Suprapubic skin (tissue), 4 donors: ENCODE measurements around the gene EDAR. TPM values are rescaled to one million over a fixed set of nuclear protein-coding genes. Genes with fewer than 3 reads are reported as not detected.

ENCODE experiments used
- DNase-seq, 2 donors: peaks; one replicate each; pipeline ENCODE4 v3.0.0-alpha.2; 2019; ENCODE audit warnings: low spot score in 2 of 2
- H3K27ac ChIP-seq: fragments of 200-600 bp; sonication (generic); one replicate; pipeline ENCODE4 v1.5.1; 2019
- H3K27me3 ChIP-seq: fragments of 200-600 bp; sonication (generic); one replicate; pipeline ENCODE4 v1.5.1; 2019
- H3K36me3 ChIP-seq: fragments of 200-600 bp; sonication (generic); one replicate; pipeline ENCODE4 v1.5.1; 2019
- H3K4me1 ChIP-seq: fragments of 200-600 bp; sonication (generic); one replicate; pipeline ENCODE4 v1.5.1; 2019
- H3K4me3 ChIP-seq: fragments of 200-600 bp; sonication (generic); one replicate; pipeline ENCODE4 v1.5.1; 2019; ENCODE audit warnings: mild to moderate bottlenecking
- H3K9me3 ChIP-seq: fragments of 200-600 bp; sonication (generic); one replicate; pipeline ENCODE4 v1.5.1; 2019
- EP300 ChIP-seq: sonication (generic); formaldehyde crosslinking; IDR thresholded peaks from one replicate; pipeline ENCODE4 v1.6.1; 2017; ENCODE audit warnings: antibody characterized with exemption
- POLR2A ChIP-seq, 2 donors: fragments of 450-650 bp; IDR thresholded peaks; one replicate each; pipeline ENCODE4 v1.6.1; 2017; ENCODE audit warnings: antibody characterized with exemption in 2 of 2, mild to moderate bottlenecking in 2 of 2, moderate library complexity in 2 of 2
- POLR2AphosphoS5 ChIP-seq, 3 donors: sonication (generic); formaldehyde crosslinking; IDR thresholded peaks; one replicate each; pipeline ENCODE4 v1.6.1; 2017; ENCODE audit warnings: antibody characterized with exemption in 3 of 3
- WGBS: methylation state at CpG from one replicate; pipeline ENCODE4 v1.1.5; 2018; 5-methylcytosine and 5-hydroxymethylcytosine counted together
- total RNA-seq, 4 donors: library from RNA; depleted of rRNA; stranded (reverse); fragments of >200 nt; gene quantifications; one replicate each; pipeline ENCODE4 v1.1.0, GENCODE V29; 2016
- TF ChIP-seq, protein P1 (sequence below), 2 donors: fragments of 200-600 bp in 1 of 2; fragments of 450-650 bp in 1 of 2; sonication (generic) in 1 of 2; IDR thresholded peaks; one replicate each; pipeline ENCODE4 v1.5.1; 2016 to 2019; ENCODE audit warnings: antibody characterized with exemption in 2 of 2, mild to moderate bottlenecking in 1 of 2, moderate library complexity in 1 of 2

EDAR gene
- total RNA-seq, 4 donors from 2014 or later: 1.5 to 4.3 (median 2.2) TPM

DNA sequence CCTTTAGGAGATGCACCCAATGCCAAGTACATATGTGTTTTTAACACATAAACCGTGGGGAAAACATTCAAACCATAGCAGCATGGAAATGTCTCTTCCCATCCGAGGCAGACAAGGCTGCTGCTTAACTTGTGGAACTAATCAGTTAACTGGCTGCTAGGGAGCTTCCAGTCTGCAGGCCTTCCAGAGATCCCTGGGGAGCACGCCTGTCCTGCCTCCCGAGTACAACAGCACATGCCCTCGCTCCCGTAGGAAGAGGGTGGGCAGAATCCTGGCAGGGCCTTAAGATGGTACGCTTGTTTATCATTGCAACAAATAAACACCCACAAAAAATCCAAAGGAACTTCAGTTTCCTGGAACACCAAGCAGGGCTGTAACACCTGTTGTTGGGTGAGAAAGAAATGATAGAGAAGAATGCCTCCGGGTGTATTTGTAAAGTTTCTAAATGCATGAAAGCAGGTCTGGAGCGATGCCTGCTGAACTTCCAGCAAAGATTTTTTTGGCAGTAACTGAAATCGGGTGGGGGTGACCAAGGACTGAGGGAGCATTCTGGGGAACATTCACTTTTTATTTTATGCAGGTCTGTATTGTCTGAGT is 56.2 kb downstream of the EDAR start:
- H3K36me3 ChIP-seq: no peaks in the 10 kb centered on the region
- H3K4me3 ChIP-seq: no peak overlapping the region
- no peaks in the 10 kb centered on the region for H3K27me3 ChIP-seq
- WGBS: 38% methylated on average over 10 of the region's 10 CpGs
- no peaks in the 10 kb centered on the region for H3K9me3 ChIP-seq
- peaks cover 19% of the 10 kb centered on the region for H3K4me1 ChIP-seq
- no peak overlapping the region for H3K27ac ChIP-seq
- DNase-seq: no peak
- TF ChIP-seq EP300 (no peak), POLR2AphosphoS5 (IDR thresholded peaks at IDR 0.05) (no peak), POLR2A (IDR thresholded peaks at IDR 0.05) (no peak)
- TF ChIP-seq, protein P1, sequence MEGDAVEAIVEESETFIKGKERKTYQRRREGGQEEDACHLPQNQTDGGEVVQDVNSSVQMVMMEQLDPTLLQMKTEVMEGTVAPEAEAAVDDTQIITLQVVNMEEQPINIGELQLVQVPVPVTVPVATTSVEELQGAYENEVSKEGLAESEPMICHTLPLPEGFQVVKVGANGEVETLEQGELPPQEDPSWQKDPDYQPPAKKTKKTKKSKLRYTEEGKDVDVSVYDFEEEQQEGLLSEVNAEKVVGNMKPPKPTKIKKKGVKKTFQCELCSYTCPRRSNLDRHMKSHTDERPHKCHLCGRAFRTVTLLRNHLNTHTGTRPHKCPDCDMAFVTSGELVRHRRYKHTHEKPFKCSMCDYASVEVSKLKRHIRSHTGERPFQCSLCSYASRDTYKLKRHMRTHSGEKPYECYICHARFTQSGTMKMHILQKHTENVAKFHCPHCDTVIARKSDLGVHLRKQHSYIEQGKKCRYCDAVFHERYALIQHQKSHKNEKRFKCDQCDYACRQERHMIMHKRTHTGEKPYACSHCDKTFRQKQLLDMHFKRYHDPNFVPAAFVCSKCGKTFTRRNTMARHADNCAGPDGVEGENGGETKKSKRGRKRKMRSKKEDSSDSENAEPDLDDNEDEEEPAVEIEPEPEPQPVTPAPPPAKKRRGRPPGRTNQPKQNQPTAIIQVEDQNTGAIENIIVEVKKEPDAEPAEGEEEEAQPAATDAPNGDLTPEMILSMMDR (IDR thresholded peaks at IDR 0.05): no peak

DNA sequence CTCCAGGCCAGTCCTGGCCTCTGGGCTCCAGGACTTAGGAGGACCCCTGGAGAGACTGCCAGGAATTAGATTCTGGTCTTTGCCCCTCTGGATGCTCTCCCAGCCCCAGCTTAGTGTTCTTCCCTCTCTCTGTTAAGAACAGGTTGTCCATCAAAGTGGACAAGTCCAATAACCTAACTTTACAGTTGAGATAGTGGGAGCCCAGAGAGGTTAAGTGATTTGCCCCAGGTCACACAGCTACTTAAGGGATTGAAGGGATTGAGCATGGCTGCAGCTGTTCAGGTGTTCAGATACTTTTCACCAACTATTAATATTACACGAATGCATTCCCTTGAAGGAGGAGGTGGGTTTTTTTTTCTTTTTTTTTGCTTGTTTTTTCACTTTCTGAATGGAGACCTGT is 57.6 kb downstream of the EDAR start:
- H3K4me1 ChIP-seq: peaks cover 19% of the 10 kb centered on the region
- no peak overlapping the region for H3K4me3 ChIP-seq
- no peak for DNase-seq
- WGBS: 100% methylated on average over 1 of the region's 1 CpG
- H3K27me3 ChIP-seq: no peaks in the 10 kb centered on the region
- no peaks in the 10 kb centered on the region for H3K36me3 ChIP-seq
- no peak for TF ChIP-seq EP300
- H3K9me3 ChIP-seq: no peaks in the 10 kb centered on the region
- H3K27ac ChIP-seq: no peak overlapping the region

DNA sequence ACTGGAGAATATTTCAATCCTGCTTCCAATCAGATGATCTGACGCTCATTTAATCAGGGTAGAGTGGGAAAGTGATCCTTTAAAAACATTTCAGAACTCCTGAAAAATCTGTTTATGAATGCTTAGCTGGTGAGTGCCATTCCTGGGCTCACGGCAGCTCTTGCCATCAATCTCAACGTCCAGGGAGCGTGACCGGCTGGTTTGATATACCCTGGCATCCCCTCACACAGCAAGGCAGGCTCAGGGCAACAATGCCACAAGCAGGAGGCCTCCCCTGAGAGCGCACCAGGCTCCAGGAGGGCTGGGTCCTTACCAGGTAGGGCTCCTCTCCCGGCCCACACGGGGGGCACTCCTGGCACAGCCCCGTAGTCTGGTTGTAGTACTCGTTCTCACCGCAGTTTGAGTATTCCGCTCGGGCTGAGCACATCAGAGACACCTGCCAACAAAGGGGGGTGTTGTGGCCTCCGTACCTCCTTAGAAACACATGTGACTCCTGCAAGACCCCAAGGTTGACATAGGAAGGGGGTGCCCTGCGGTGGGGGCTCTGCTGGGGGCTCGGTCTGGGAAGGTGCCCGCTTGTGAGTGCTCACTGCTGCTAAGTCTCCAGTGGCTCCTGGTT is 59.1 kb downstream of the EDAR start:
- no peaks in the 10 kb centered on the region for H3K36me3 ChIP-seq
- H3K4me3 ChIP-seq: no peak overlapping the region
- no peak overlapping the region for H3K27ac ChIP-seq
- peaks cover 18% of the 10 kb centered on the region for H3K4me1 ChIP-seq
- no peaks in the 10 kb centered on the region for H3K9me3 ChIP-seq
- WGBS: 94% methylated on average over 10 of the region's 17 CpGs
- DNase-seq: no peak
- TF ChIP-seq POLR2AphosphoS5 (IDR thresholded peaks at IDR 0.05) (no peak), EP300 (no peak), POLR2A (IDR thresholded peaks at IDR 0.05) (no peak)
- TF ChIP-seq, protein P1 (IDR thresholded peaks at IDR 0.05): no peak
- no peaks in the 10 kb centered on the region for H3K27me3 ChIP-seq

DNA sequence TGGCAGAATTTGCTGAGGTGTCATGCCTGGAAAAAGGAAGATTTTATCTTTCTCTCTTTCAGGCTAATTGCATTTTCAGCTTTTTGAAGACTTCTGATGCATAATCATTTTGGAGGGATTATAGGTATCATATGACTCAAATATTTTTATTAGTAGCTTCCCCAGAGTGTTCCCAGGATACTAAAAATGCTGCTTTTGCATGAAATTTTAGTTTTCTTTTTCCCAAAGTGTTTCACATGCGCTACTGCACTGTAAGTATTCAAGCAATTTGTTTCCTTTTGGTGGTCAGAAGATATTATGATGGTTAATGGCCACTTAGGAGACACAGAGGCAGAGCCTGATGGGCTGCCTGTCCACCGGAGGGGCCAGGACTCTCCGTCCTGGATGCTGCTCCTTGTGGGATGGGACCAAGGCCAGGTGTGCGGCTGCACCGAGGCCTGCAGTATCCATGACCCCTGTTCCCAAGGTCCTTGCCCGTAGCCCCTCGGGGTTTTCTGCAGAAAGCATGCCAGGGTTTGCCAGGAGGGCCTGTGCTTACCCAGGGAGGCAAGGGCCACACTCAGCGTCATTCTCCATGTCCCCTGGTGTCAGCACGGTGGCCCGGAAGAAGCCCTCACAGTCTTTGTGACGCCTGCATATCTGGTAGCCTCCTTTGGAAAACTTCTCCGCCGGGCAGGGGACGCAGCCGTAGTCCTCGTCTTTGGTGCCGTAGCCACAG is 60.2 kb downstream of the EDAR start:
- Histone ChIP-seq H3K36me3 (no peaks in the 10 kb centered on the region), H3K9me3 (no peaks in the 10 kb centered on the region), H3K27me3 (no peaks in the 10 kb centered on the region), H3K4me3 (no peak overlapping the region), H3K4me1 (peaks cover 14% of the 10 kb centered on the region), H3K27ac (no peak overlapping the region)
- WGBS: 94% methylated on average over 17 of the region's 17 CpGs
- TF ChIP-seq POLR2A (IDR thresholded peaks at IDR 0.05) (no peak), EP300 (no peak)
- TF ChIP-seq, protein P1 (IDR thresholded peaks at IDR 0.05): no peak
- DNase-seq: no peak

DNA sequence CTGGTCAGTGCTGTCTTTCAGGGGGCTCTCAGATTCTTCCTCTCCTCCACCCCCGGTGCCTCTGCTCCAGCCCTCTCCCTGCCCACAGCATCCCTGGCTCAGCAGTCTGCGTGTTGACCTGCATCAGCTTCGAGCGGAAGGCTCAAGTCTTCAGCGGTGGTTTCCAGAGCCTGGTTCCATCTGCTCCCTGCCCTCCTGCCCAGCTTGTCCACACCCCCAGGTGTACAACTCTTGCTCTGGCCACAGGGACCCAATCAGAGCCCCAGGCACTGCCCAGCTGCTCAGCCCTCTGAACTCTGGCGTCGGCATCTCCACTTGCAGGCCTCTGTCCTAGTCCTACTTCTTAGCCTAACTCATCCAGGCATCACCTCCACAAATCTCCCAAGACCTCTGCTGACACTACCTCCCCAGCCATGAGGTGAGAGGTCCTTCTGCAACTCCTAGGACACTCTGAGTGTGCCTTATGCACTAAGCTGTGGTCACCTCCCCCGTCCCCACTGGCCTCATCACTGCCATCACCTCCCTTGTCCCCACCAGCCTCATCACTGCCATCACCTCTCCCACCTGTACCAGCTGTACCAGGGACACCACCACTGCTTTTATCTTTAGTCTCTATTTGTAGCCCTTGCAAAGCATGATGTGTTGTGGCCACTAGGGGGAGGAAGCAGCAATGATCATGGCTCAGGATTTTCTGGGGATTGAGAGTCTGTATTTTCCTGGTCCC is 60.9 kb downstream of the EDAR start:
- Histone ChIP-seq H3K9me3 (no peaks in the 10 kb centered on the region), H3K4me3 (no peak overlapping the region), H3K36me3 (no peaks in the 10 kb centered on the region), H3K27me3 (no peaks in the 10 kb centered on the region), H3K4me1 (peaks cover 15% of the 10 kb centered on the region), H3K27ac (no peak overlapping the region)
- 88% methylated on average over 8 of the region's 8 CpGs for WGBS
- TF ChIP-seq, protein P1 (IDR thresholded peaks at IDR 0.05): peak in 1 of 2 donors; percentile 69
- TF ChIP-seq POLR2A (IDR thresholded peaks at IDR 0.05): no peak
- DNase-seq: peak in 1 of 2 donors; percentile 31
